Stomach smooth muscle (tissue), 2 donors: Measurements from ENCODE around the gene SPTBN5.

Source experiments
- H3K27ac ChIP-seq: one replicate; pipeline ENCODE4 v1.7.0; 2013; ENCODE audit warnings: mild to moderate bottlenecking, low read length, inconsistent platforms
- H3K27me3 ChIP-seq, 2 donors: one replicate each; pipeline ENCODE4 v1.7.0; 2013; ENCODE audit warnings: low read length in 2 of 2; ENCODE audit not compliant: insufficient read depth in 2 of 2, control insufficient read depth in 1 of 2
- H3K36me3 ChIP-seq, 2 donors: one replicate each; pipeline ENCODE4 v1.7.0; 2013; ENCODE audit warnings: low read length in 2 of 2; ENCODE audit not compliant: control insufficient read depth in 2 of 2, insufficient read depth in 2 of 2
- H3K4me1 ChIP-seq: one replicate; pipeline ENCODE4 v1.7.0; 2013; ENCODE audit warnings: low read length; ENCODE audit not compliant: control insufficient read depth, insufficient read depth
- H3K4me3 ChIP-seq, 2 donors: one replicate each; pipeline ENCODE4 v1.7.0; 2013; ENCODE audit warnings: low read length in 2 of 2
- H3K9ac ChIP-seq, 2 donors: one replicate each; pipeline ENCODE4 v1.7.0; 2013; ENCODE audit warnings: low read length in 2 of 2, mild to moderate bottlenecking in 1 of 2
- H3K9me3 ChIP-seq, 2 donors: one replicate each; pipeline ENCODE4 v1.7.0; 2013; ENCODE audit warnings: low read length in 2 of 2; ENCODE audit not compliant: control insufficient read depth in 2 of 2
- donor health status: healthy.
- donor health status: Pancreatic carcinoma.

SPTBN5 gene

GRCh38 chr15:41901431-41901830, 7.6 kb upstream of the SPTBN5 start:
- peaks cover 7% of the 10 kb centered on the region for H3K4me1 ChIP-seq
- peaks cover 0 to 6% of the 10 kb centered on the region in 2 donors for H3K36me3 ChIP-seq
- no peak overlapping the region for H3K27ac ChIP-seq
- no peaks in the 10 kb centered on the region for H3K9me3 ChIP-seq
- H3K4me3 ChIP-seq: no peak overlapping the region
- no peak overlapping the region for H3K9ac ChIP-seq
- H3K27me3 ChIP-seq: peaks cover 0 to 2% of the 10 kb centered on the region in 2 donors

- Histone ChIP-seq H3K36me3 (peaks cover 0 to 6% of the 10 kb centered on the region in 2 donors), H3K27me3 (peaks cover 0 to 2% of the 10 kb centered on the region in 2 donors), H3K9ac (no peak overlapping the region), H3K27ac (no peak overlapping the region), H3K4me3 (no peak overlapping the region), H3K9me3 (no peaks in the 10 kb centered on the region), H3K4me1 (peaks cover 7% of the 10 kb centered on the region)
Measured at GRCh38 chr15:41900526-41901380, 6.9 kb upstream of the SPTBN5 start.

GRCh38 chr15:41899854-41900442, 6.1 kb upstream of the SPTBN5 start:
- H3K9me3 ChIP-seq: no peaks in the 10 kb centered on the region
- no peak overlapping the region for H3K27ac ChIP-seq
- H3K4me1 ChIP-seq: peaks cover 13% of the 10 kb centered on the region
- no peak overlapping the region for H3K4me3 ChIP-seq
- no peak overlapping the region for H3K9ac ChIP-seq
- peaks cover 0 to 6% of the 10 kb centered on the region in 2 donors for H3K36me3 ChIP-seq
- H3K27me3 ChIP-seq: peaks cover 0 to 2% of the 10 kb centered on the region in 2 donors

- no peak overlapping the region for H3K27ac ChIP-seq
- no peak overlapping the region for H3K4me3 ChIP-seq
- H3K27me3 ChIP-seq: peaks cover 0 to 2% of the 10 kb centered on the region in 2 donors
- H3K9me3 ChIP-seq: no peaks in the 10 kb centered on the region
- peaks cover 24% of the 10 kb centered on the region for H3K4me1 ChIP-seq
- no peak overlapping the region for H3K9ac ChIP-seq
- peaks cover 0 to 6% of the 10 kb centered on the region in 2 donors for H3K36me3 ChIP-seq
Measured at GRCh38 chr15:41897363-41897799, 3.5 kb upstream of the SPTBN5 start.

DNA sequence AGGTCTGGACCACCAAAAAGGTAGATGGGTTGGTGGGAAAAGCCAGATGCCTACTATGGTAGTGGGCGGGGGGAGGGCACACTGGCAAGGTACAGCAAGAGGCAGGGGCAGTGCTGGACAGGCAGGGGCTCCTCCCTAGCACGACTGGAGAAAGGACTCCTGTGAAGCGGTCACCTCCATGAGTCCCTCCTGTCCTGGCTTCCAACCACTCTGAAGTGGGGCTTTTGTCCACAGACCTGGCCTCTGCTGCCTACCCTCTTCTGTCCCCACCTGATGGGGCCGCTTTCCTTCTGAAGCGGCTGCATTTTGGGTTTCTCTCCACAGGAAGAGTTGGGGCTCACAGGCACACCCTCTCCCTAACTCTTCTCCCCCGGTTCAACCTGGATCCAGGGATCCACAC, 2.7 kb upstream of the SPTBN5 start:
- Histone ChIP-seq H3K36me3 (peaks cover 0 to 6% of the 10 kb centered on the region in 2 donors), H3K27ac (no peak overlapping the region), H3K27me3 (peaks cover 0 to 2% of the 10 kb centered on the region in 2 donors)

GRCh38 chr15:41895957-41896356, 2.1 kb upstream of the SPTBN5 start:
- peaks cover 28% of the 10 kb centered on the region for H3K4me1 ChIP-seq
- H3K27ac ChIP-seq: no peak overlapping the region
- H3K36me3 ChIP-seq: peaks cover 0 to 6% of the 10 kb centered on the region in 2 donors
- no peaks in the 10 kb centered on the region for H3K9me3 ChIP-seq
- peaks cover 0 to under 1% of the 10 kb centered on the region in 2 donors for H3K27me3 ChIP-seq
- no peak overlapping the region for H3K9ac ChIP-seq
- no peak overlapping the region for H3K4me3 ChIP-seq

More for the DNA sequence above, 2.7 kb upstream of the SPTBN5 start:
- peaks cover 28% of the 10 kb centered on the region for H3K4me1 ChIP-seq
- no peak overlapping the region for H3K9ac ChIP-seq
- H3K4me3 ChIP-seq: no peak overlapping the region
- H3K9me3 ChIP-seq: no peaks in the 10 kb centered on the region

GRCh38 chr15:41895491-41895890, 1.6 kb upstream of the SPTBN5 start:
- Histone ChIP-seq H3K36me3 (peaks cover 0 to 4% of the 10 kb centered on the region in 2 donors), H3K27ac (peak overlapping the region; percentile 31), H3K27me3 (no peaks in the 10 kb centered on the region), H3K9ac (no peak overlapping the region), H3K9me3 (no peaks in the 10 kb centered on the region), H3K4me1 (peaks cover 28% of the 10 kb centered on the region), H3K4me3 (no peak overlapping the region)

- Histone ChIP-seq H3K4me1 (peaks cover 28% of the 10 kb centered on the region), H3K27me3 (no peaks in the 10 kb centered on the region), H3K36me3 (peaks cover 0 to 4% of the 10 kb centered on the region in 2 donors), H3K9me3 (no peaks in the 10 kb centered on the region), H3K4me3 (peak overlapping the region; percentile 26 to 61), H3K27ac (peak overlapping the region; percentile 31), H3K9ac (peak overlapping the region; percentile 6 to 42)
Measured at GRCh38 chr15:41894791-41895463, 1.1 kb upstream of the SPTBN5 start.

- peak overlapping the region; percentile 26 to 61 for H3K4me3 ChIP-seq
- H3K36me3 ChIP-seq: peaks cover 0 to 4% of the 10 kb centered on the region in 2 donors
- no peaks in the 10 kb centered on the region for H3K9me3 ChIP-seq
- H3K27me3 ChIP-seq: no peaks in the 10 kb centered on the region
- H3K4me1 ChIP-seq: peaks cover 28% of the 10 kb centered on the region
- H3K9ac ChIP-seq: peak overlapping the region in 1 of 2 donors; percentile 42
- H3K27ac ChIP-seq: no peak overlapping the region
Measured at GRCh38 chr15:41894251-41894790, 468 bp upstream of the SPTBN5 start.

DNA sequence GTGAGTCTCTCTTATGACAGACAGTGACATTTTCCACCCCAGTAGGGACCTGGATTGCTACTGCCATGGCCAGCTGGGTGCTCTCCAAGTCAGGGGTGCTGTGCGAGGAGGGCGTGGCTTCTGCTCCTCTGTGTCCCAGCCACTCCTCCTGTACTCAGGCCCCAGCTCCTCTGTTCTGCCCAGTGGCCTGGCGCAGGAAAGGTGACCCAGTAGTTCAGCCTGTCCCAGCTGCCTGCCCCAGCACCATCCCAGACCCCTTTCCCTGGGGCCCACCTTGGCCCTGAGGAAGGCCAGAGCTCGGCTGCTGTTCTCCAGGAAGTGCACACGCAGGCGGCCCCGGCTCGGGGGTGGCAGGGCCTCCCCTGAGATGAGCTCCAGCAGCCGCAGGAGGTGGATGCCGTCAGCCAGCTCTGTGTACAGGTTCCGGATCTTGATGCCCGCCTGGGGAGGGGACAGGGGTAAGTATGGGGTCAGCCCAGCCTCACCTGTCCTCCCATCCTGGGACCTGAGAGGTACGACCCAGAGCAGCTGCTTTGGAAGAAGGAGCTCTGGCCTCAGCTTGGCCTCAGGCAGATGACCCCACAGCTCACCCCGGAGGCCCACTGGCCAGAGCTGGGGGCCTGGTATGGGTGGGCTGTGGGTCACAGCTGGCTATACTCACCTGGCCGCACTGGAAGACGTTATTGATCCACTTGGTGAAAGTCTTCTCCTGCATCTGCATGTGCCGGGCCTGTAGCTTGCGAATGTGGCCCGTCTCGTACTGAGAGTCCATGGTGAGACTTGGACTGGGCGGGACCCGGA, 1.0 kb downstream of the SPTBN5 start:
- H3K9ac ChIP-seq: no peak overlapping the region
- H3K4me1 ChIP-seq: peaks cover 28% of the 10 kb centered on the region
- H3K27me3 ChIP-seq: no peaks in the 10 kb centered on the region
- H3K4me3 ChIP-seq: no peak overlapping the region
- H3K27ac ChIP-seq: no peak overlapping the region
- no peaks in the 10 kb centered on the region for H3K9me3 ChIP-seq
- peaks cover 0 to 2% of the 10 kb centered on the region in 2 donors for H3K36me3 ChIP-seq
